ENCODE measurements around the gene NR1D1.

- no peak for TF ChIP-seq CTCF (IDR thresholded peaks at IDR 0.05)
- TF ChIP-seq POLR2AphosphoS5 (IDR thresholded peaks at IDR 0.05): no peak
- TF ChIP-seq EP300 (IDR thresholded peaks at IDR 0.05): no peak
Observed at GRCh38 chr17:40091691-40092397, 8.5 kb downstream of the NR1D1 start.
